HG03175 (cell line): ENCODE data around the gene HDAC8.

ENCODE experiments used
- ATAC-seq: cut with Tn5 transposase; IDR thresholded peaks from one replicate; pipeline ENCODE4 v1.9.1; 2021; ENCODE audit warnings: mild to moderate bottlenecking, moderate library complexity; ENCODE audit not compliant: unreplicated experiment

Gene HDAC8

DNA sequence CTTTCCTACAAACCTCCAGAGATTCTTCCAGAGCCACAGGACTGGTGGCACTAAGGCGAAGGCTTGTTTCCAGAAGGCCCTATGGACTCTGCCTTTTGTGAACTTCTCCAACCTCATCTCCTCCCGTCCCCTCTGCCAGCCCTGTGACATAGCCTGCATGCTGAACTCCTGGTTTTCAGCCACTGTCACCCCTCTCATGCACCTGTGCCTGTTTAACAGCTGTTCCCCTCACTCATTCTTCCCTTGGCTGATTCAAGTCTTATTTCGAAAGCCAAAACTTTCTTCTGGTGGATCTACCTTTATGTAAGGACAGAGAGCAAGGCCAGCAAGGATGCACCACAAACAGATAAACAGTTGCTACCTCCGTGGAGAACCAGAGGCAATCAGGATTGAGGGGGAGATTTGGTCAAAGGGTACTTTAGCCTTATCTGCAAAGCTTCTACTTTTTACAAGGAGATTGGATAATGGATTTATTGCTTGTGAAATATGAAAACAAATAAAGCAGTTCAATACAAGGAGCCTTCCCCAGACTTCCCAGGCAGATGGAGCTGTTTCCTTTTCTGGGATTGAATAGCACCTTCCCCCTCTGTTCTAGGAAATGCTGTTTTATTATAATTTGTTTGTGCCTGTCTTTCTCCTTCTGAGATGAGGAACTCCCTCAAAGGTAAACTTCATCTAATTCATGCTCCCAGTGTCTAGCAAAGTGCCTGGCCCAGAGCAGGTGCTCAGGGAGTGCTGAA is 272.6 kb downstream of the HDAC8 start:
- ATAC-seq = no peak

DNA sequence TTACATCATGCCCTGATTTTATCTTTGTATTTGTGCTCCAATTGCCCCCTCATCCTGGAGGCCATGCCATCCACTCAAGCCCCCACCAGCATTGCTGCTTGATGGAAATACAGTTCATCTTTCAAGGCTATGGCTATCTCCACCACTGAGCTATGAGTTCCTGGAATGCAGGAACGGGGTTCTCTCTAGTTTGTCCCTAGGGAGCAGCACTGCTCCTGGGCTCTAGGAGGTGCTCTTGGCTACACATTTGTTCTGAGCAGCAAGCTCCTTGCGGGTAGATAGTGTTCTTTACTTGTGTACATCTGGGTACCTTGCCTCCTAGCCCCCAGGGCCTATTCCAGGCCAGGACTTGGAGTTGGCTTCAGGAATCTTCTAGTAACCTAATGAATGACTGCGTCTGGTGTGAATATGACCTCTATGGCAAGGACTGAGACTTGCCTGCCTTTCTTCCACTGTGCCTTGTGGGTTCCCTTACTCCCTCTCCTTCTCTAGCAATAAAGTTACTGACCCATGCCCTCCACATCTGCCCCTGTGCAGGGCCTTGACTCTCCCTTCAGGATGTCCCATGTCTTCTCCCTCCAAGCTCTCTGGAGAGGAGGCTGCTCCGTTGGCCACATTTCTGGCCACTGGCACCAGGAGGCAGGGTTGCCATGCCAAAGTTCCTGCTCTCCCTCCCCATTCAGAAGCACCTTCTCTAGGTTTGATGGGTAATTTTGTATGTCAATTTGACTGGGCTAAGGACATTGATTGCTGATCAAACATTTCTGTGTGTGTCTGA is 274.5 kb downstream of the HDAC8 start:
- ATAC-seq = no peak

DNA sequence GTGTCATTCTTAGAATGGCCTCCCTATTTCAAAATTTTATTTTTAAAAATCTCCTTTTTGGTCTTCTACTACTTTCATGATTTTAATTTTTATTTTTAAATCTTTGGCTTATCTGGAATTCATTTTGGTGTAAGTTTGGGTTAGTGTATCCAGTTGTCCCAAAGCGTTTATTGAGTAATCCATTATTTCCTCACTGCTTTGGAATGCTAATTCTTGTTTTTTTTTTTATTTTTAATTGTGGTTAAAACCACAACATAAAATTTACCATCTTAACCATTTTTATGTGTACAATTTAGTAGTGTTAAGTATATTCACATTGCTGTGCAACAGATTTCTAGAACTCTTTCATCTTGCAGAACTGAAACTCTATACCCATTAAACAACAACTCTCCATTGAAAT is 275.7 kb downstream of the HDAC8 start:
- ATAC-seq = no peak

DNA sequence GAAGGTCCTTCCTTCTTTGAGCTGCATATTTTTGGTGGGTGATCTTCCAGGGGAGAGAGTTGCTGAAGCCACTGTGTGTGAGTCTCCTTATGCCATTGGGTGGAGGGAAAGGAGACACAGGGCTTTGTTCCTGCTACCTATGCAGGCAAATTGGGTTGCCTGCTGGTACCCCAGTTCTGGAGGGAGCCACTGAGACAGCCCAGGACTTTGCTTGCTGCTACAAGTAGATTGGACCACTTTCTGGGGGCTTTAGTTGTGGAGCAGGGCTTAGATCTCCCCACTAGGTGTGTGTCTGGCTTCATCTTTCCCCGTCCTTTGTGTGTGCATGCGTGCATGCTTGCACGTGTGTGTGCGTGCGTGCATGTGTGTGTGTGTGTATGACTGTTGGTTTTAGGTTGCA is 276.9 kb downstream of the HDAC8 start:
- ATAC-seq = no peak

DNA sequence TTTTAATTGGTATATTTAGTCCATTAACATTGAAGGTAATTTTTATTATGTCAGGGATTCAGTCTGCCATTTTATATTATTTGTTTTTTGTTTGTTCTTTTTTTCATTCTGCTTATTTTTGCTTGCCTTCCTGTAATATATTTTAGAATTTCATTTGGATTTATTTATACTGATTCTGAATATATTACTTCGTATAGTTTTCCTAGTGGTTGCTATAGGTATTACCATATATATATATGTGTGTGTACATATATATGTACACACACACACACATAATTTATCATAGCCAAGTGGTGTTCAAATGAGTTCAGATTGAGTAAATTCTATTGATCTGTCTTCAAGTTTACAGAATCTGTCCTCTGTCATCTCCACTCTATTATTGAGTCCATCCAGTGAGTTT is 278.1 kb downstream of the HDAC8 start:
- no peak for ATAC-seq

DNA sequence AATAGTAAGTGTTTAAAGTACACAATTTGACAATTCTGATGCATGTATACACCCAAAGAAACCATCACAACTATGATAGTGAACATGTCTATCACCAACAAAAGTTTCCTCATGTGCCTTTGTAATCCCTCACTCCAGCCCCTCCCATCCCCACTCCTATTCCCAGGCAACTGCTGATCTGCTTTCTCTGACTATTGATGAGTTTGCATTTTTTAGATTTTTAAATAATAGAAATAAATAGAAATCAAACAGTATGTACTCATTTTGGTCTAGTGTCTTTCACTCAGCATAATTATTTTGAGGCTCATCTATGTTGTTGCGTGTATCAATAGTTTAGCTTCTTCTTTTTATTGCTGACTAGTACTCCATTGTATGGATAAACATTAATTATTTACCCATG is 290.3 kb downstream of the HDAC8 start:
- no peak for ATAC-seq

DNA sequence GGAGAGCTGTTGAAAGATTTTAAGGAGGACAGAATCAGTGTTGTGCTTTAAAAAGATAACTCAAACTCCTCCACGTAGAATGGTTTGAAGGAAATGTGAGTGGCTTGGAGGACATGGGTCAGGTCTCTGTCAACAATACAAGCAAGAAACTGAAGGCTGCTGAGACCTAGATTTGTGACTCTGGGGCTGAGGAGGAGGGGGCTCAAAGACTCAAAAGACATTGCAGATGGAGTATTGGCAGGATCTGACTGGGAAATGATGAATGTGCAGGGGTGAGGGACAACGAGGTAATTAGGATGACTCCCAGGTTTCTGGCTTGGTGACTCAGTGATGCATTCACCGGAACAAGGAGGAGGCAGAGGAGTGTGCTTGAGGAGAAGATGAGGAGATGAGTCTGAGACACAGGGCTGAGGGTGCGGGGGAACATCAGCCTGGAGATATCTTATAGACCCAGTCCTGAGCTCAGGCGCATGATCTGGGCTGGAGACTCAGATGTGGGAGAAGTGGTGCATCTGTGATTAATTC is 292.3 kb downstream of the HDAC8 start:
- no peak for ATAC-seq
